GM10248 (cell line): ENCODE measurements around the gene RAVER1.
"Not testable (repeated sequence)": the region's sequence is repeated elsewhere in the genome, so short reads cannot be mapped to it uniquely, and the experiment has no call there.

Experiments used
- CTCF ChIA-PET: fragments of 300-600 bp; sonication (Branson Sonifier 250); formaldehyde crosslinking; extraction: SDS; loops from one replicate; lab custom pipeline; 2021; ENCODE audit warnings: antibody characterized with exemption; lab: Yijun Ruan, JAX
- POLR2A ChIA-PET: fragments of 350-650 bp; sonication (Branson Sonifier 250); formaldehyde crosslinking; extraction: SDS; loops from one replicate; lab custom pipeline; 2020; ENCODE audit warnings: antibody characterized with exemption; lab: Yijun Ruan, JAX
- DNase-seq: peaks from one replicate; pipeline ENCODE4 v3.0.0; 2012; ENCODE audit errors: extremely low spot score
- TF ChIP-seq, protein P1 (sequence below): IDR thresholded peaks from 2 replicates; pipeline ENCODE4 v1.5.1; 2012; ENCODE audit warnings: mild to moderate bottlenecking, low read depth; ENCODE audit errors: extremely low read depth, missing control alignments, control extremely low read depth

RAVER1 gene

DNA sequence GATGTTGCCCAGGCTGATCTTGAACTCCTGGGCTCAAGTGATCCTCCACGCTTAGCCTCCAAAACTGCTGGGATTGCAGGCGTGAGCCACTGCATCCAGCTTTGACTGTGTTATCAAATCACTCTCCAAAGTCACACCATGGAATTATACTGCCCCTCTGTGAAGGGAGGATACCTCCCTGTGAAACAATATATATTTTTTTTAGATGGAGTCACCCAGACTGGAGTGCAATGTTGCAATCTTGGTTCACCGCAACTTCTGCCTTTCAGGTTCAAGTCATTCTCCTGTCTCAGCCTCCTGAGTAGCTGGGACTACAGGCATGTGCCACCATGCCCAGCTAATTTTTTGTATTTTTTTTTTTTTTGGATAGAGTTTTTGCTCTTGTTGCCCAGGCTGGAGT lies 39.4 kb upstream of the RAVER1 start:
- CTCF ChIA-PET: interaction anchor here (0.8 to 2.7 kb wide), 6 partner anchors 11 to 114 kb away, joined by 3 to 9 read pairs (median 5); no protein-coding TSS in a partner anchor
- POLR2A ChIA-PET: interaction anchor here (1.7 kb wide), 1 partner anchor 102 kb away, joined by 4 read pairs; the partner anchor contains the start of gene ICAM1
- TF ChIP-seq, protein P1, sequence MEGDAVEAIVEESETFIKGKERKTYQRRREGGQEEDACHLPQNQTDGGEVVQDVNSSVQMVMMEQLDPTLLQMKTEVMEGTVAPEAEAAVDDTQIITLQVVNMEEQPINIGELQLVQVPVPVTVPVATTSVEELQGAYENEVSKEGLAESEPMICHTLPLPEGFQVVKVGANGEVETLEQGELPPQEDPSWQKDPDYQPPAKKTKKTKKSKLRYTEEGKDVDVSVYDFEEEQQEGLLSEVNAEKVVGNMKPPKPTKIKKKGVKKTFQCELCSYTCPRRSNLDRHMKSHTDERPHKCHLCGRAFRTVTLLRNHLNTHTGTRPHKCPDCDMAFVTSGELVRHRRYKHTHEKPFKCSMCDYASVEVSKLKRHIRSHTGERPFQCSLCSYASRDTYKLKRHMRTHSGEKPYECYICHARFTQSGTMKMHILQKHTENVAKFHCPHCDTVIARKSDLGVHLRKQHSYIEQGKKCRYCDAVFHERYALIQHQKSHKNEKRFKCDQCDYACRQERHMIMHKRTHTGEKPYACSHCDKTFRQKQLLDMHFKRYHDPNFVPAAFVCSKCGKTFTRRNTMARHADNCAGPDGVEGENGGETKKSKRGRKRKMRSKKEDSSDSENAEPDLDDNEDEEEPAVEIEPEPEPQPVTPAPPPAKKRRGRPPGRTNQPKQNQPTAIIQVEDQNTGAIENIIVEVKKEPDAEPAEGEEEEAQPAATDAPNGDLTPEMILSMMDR: no peak
- DNase-seq: no peak

DNA sequence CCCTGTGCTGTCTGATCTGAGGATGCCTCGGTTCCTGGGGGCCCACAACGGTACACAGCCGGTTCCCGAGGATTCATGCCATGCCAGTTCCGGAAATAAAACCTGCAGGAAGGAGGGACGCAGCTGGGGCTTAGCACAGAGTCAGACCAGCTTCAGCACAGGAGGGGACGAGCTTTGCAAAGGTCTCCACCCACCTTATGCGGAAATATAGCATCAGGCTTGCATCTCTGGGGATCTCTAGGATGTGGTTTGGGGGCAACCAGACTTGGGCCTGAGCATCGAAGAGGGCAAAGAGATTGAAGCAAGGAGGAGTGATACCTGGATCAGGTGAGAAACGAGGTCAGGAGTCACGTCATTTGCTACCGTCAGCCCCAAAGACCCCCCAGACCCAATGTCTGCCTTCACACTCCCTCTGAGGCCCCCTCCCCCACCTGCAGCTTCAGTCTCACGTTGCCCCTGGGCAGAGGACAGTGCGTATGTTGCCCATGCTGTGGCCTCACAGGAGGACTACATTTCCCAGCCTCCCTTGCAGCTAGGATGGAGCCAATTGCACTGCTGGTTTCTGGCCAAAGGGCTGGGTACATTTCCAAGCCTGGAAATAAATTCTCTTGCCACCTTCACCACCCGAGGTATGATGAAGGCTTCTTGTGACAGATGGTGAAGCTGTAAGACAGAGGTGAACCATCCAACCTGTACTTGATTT lies 34.9 kb upstream of the RAVER1 start:
- TF ChIP-seq, protein P1: no peak
- POLR2A ChIA-PET: no interaction called here
- DNase-seq: no peak
- CTCF ChIA-PET: interaction anchor here (1.0 to 1.6 kb wide), 4 partner anchors 19 to 97 kb away, joined by 3 to 5 read pairs (median 4); partner anchors contain the start of gene CDC37

DNA sequence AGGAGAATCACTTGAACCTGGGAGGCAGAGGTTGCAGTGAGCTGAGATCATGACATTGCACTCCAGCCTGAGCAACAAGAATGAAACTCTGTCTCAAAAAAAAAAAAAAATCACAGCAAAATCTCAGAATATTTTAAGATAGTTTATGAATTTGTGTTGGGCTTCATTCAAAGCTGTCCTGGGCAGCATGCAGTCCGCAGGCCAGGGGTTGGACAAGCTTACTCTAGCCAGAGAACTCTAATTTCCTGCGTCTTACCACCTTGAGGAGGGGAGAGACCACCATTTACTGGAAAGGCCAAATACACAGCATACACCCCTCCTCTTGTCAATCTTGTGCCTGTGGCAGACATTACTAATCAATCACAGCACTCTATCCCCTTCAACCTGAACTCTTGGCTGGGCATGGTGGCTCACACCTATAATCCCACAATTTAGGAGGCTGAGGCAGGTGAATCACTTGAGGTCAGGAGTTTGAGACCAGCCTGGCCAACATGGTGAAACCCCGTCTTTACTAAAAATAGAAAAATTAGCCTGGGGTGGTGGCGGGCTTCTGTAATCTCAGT lies 33.7 kb upstream of the RAVER1 start:
- CTCF ChIA-PET: interaction anchor here (1.9 kb wide), 1 partner anchor 31 kb away, joined by 5 read pairs; no protein-coding TSS in a partner anchor
- DNase-seq, POLR2A ChIA-PET: not testable (repeated sequence)

DNA sequence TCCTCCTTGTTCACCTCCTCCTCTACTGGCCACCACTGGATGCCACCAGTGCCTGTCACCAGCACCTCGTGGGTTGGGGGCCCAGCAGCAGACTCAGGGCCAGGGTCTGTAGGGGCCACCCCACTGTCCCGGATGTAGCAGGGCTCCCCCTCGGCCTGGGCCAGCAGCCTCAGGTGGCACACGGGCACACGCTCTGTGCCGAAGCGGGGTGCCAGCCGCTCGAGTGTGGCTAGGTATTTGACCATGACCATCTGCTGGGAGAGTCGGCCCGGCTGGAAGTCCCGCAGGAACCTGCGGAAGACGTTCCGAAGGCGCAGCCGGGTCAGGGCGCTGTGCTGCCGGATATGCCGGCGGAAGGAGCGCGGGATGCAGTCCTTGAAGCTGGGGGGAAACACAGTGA lies 32.2 kb upstream of the RAVER1 start:
- ChIA-PET POLR2A (no interaction called here), CTCF (interaction anchor here (1.9 kb wide), 1 partner anchor 29 kb away, joined by 5 read pairs; no protein-coding TSS in a partner anchor)
- TF ChIP-seq, protein P1: no peak
- no peak for DNase-seq

DNA sequence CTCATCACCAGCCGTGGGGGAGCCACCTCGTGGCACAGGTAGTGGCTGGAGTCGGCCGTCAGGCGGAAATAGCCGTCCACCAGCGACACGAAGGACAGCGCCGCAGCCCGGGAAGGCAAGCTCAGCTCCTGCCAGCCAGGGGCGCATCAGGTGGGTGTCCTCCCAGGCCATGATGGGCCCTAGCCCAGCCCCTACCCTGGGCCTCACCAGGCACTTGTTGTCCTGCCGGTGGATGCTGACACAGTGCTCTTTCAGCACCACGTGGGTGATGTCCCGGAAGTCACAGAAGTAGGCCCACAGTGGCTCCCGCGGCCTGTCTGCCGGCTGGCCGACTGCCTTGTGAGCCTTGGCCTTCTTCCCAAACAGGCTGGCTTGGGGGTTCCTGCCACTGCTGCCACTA lies 31.3 kb upstream of the RAVER1 start:
- DNase-seq: no peak
- TF ChIP-seq, protein P1: no peak
- ChIA-PET CTCF (no interaction called here), POLR2A (no interaction called here)

DNA sequence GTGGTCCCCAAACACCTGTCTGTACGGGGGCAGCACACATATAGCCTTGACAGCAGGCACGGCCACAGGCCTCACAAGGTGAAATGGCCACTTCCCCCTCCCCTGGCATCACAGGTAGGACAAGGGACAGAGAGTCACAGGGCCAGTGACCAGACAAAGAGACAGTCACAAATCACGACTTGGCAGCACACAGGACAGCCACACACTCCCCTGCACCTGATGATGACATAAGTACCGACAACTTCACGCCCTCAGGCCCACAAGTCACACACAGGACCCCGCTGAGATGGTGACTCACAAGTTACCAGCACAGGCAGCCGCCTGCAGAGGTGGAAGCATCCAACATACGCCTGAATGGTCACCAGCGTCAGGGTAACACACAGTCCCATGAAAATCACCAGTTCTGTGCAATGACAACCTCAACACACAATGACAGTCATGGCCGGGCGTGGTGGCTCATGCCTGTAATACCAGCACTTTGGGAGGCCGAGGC lies 30.5 kb upstream of the RAVER1 start:
- TF ChIP-seq, protein P1: no peak
- ChIA-PET POLR2A (no interaction called here), CTCF (no interaction called here)
- no peak for DNase-seq
